ENCODE results near the gene BCL2L14. TPM values are rescaled to one million over a fixed set of nuclear protein-coding genes. Genes with fewer than 3 reads are reported as not detected.

Gene BCL2L14
- total and polyA plus RNA-seq, 10 donors: 0.13 to 2.2 (median 0.91) TPM; not detected in 1

DNA sequence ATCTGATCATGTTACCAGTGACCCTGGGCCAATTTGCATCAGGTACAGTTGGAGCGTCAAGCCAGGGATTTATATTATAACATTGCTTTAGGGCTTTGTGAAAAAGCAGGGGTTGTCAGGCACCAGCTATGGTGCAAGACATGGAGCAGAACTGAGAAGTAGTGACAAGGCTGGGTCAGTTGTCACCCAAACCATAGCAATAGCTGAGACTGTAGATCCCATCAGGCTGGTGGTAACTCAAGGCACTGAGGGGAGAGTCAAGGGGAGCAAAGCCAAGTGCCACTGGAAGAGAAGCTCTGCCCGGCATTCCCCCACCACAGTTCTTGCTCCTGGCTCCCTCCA, 16.9 kb downstream of the BCL2L14 start:
- no peaks in the 10 kb centered on the region for H3K36me3 ChIP-seq
- no peaks in the 10 kb centered on the region for H3K4me1 ChIP-seq
- intact Hi-C loops (cut with DNase I; ENCODE audit: low total_unique reads): loop anchor here (10.0 kb wide), 1 partner anchor 237 kb away; no protein-coding TSS in a partner anchor
- no peak overlapping the region for H3K4me3 ChIP-seq
- no peaks in the 10 kb centered on the region for H3K9me3 ChIP-seq
- no peak for TF ChIP-seq POLR2AphosphoS5 (IDR thresholded peaks at IDR 0.05)
- TF ChIP-seq POLR2A (IDR thresholded peaks at IDR 0.05): no peak
- TF ChIP-seq, protein P1, sequence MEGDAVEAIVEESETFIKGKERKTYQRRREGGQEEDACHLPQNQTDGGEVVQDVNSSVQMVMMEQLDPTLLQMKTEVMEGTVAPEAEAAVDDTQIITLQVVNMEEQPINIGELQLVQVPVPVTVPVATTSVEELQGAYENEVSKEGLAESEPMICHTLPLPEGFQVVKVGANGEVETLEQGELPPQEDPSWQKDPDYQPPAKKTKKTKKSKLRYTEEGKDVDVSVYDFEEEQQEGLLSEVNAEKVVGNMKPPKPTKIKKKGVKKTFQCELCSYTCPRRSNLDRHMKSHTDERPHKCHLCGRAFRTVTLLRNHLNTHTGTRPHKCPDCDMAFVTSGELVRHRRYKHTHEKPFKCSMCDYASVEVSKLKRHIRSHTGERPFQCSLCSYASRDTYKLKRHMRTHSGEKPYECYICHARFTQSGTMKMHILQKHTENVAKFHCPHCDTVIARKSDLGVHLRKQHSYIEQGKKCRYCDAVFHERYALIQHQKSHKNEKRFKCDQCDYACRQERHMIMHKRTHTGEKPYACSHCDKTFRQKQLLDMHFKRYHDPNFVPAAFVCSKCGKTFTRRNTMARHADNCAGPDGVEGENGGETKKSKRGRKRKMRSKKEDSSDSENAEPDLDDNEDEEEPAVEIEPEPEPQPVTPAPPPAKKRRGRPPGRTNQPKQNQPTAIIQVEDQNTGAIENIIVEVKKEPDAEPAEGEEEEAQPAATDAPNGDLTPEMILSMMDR (IDR thresholded peaks at IDR 0.05 in 8 of 11, conservative IDR thresholded peaks at IDR 0.05 in 3 of 11): no peak
- peaks cover 0 to 28% (median 0%) of the 10 kb centered on the region in 7 donors for H3K27me3 ChIP-seq (replicated peaks in 1 of 7)
- no peak for DNase-seq
- H3K27ac ChIP-seq: no peak overlapping the region
- WGBS, 5 donors: 89 to 96% (median 95%) methylated on average over 2 of the region's 2 CpGs

DNA sequence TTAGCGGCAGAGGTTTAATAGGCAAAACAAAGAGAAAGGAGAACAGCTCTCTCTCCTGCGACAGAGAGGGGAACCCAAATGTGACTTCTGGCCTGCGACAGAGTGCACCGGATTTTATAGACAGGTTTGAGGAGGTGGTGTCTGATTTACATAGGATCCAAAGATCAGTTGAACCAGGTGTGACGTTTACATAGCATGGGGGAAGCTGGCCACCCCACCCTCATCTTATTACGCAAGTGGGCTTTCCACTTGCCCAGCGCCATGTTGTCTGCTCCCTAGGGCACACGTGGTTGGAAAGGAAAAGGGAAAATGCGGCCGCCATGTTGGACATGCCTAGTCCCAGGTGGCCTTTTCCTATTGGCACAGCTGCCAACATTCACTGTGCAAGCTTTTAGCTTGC, 17.4 kb downstream of the BCL2L14 start:
- Histone ChIP-seq H3K27me3 (replicated peaks in 1 of 7) (peaks cover 0 to 32% (median 0%) of the 10 kb centered on the region in 7 donors), H3K27ac (no peak overlapping the region), H3K4me1 (no peaks in the 10 kb centered on the region), H3K4me3 (no peak overlapping the region), H3K36me3 (no peaks in the 10 kb centered on the region), H3K9me3 (no peaks in the 10 kb centered on the region)
- no peak for DNase-seq
- intact Hi-C loops (cut with DNase I; ENCODE audit: low total_unique reads): loop anchor here (10.0 kb wide), 1 partner anchor 237 kb away; no protein-coding TSS in a partner anchor
- TF ChIP-seq POLR2A (IDR thresholded peaks at IDR 0.05): no peak
- TF ChIP-seq, protein P1 (IDR thresholded peaks at IDR 0.05 in 8 of 11, conservative IDR thresholded peaks at IDR 0.05 in 3 of 11): no peak
- no peak for TF ChIP-seq POLR2AphosphoS5 (IDR thresholded peaks at IDR 0.05)
- 80 to 98% (median 92%) methylated on average over 10 of the region's 10 CpGs for WGBS, 5 donors

DNA sequence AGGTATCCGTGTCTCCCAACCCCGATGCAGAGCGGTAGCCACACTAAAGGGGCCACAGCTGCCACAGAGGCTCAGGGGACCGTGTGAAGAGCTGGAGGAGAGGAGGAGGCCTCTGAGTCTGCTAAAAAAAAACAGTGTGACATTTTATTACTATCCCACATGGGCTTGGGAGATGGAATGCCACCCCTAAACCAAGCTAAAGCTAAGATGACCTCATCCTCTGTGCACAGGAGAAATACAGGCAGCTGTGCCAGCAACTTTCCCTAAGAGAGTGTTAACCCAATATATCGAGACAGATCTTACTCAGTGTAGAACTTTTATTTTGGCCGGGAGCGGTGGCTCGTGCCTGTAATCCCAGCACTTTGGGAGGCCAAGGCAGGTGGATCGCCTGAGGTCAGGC, 18.0 kb downstream of the BCL2L14 start:
- intact Hi-C loops (cut with DNase I; ENCODE audit: low total_unique reads): loop anchor here (10.0 kb wide), 1 partner anchor 236 kb away; no protein-coding TSS in a partner anchor
- no peak for DNase-seq
- Histone ChIP-seq H3K36me3 (no peaks in the 10 kb centered on the region), H3K4me1 (no peaks in the 10 kb centered on the region), H3K9me3 (no peaks in the 10 kb centered on the region), H3K27me3 (replicated peaks in 1 of 7) (peaks cover 0 to 35% (median 0%) of the 10 kb centered on the region in 7 donors), H3K4me3 (no peak overlapping the region), H3K27ac (no peak overlapping the region)
- 87 to 97% (median 91%) methylated on average over 9 of the region's 9 CpGs for WGBS, 5 donors
- no peak for TF ChIP-seq POLR2AphosphoS5 (IDR thresholded peaks at IDR 0.05)
- TF ChIP-seq, protein P1 (IDR thresholded peaks at IDR 0.05 in 8 of 11, conservative IDR thresholded peaks at IDR 0.05 in 3 of 11): no peak
- TF ChIP-seq POLR2A (IDR thresholded peaks at IDR 0.05): no peak

DNA sequence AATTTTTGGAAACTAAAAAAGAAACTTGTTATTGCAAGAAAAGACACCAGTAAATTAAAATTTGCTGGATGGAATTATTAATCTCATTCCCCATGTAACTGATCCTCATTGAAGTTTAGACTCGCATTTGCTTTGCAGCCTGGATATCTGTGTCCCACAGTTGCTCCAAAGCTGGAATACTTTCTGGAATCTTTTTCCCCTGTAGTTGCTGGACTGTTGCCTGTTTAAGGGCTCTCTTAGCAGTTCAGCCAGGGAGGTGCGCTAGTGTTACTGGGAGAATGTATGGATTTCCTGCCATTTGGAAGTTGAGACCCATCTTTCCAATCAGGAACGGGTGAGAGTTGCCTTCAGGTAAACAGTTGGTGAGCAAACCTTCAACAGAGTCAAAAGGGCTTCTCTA, 20.3 kb downstream of the BCL2L14 start:
- no peaks in the 10 kb centered on the region for H3K4me1 ChIP-seq
- no peaks in the 10 kb centered on the region for H3K36me3 ChIP-seq
- no peak overlapping the region for H3K4me3 ChIP-seq
- TF ChIP-seq, protein P1 (IDR thresholded peaks at IDR 0.05 in 8 of 11, conservative IDR thresholded peaks at IDR 0.05 in 3 of 11): no peak
- TF ChIP-seq POLR2AphosphoS5 (IDR thresholded peaks at IDR 0.05) (no peak), POLR2A (IDR thresholded peaks at IDR 0.05) (no peak)
- H3K27me3 ChIP-seq (replicated peaks in 1 of 7): peaks cover 0 to 35% (median 0%) of the 10 kb centered on the region in 7 donors
- WGBS, 5 donors: 82 to 89% (median 85%) methylated on average over 3 of the region's 3 CpGs
- intact Hi-C loops (cut with DNase I; ENCODE audit: low total_unique reads): no loop called here
- no peaks in the 10 kb centered on the region for H3K9me3 ChIP-seq
- DNase-seq: no peak
- H3K27ac ChIP-seq: no peak overlapping the region

Measured in spleen (tissue), 11 donors.